HL-60 (cell line): Measurements from ENCODE around the gene CYSLTR2.

Source experiments
- DNase-seq, 2 experiments: peaks; one replicate each; pipeline ENCODE4 v3.0.0-alpha.2; 2010 to 2020; ENCODE audit warnings: low read depth in 1 of 2, low spot score in 1 of 2
- H3K27ac ChIP-seq: fragments of 250-450 bp; sonication (Bioruptor Pico); replicated peaks from 2 replicates; pipeline ENCODE4 v1.5.1; 2020; ENCODE audit warnings: mild to moderate bottlenecking, moderate library complexity
- H3K27me3 ChIP-seq: fragments of 250-450 bp; sonication (Bioruptor Pico); 2 replicates; pipeline ENCODE4 v1.5.1; 2021; ENCODE audit warnings: mild to moderate bottlenecking, moderate library complexity; ENCODE audit not compliant: insufficient read depth, poor library complexity, severe bottlenecking
- H3K4me3 ChIP-seq: replicated peaks from 2 replicates; pipeline ENCODE4 v1.5.1; 2011; ENCODE audit warnings: mild to moderate bottlenecking, control low read depth, low read length; ENCODE audit not compliant: insufficient read depth
- CTCF ChIP-seq: IDR thresholded peaks from one replicate; pipeline ENCODE4 v1.5.1; 2011; ENCODE audit warnings: low read length, control low read depth, inconsistent platforms; ENCODE audit not compliant: insufficient read depth
- GABPA ChIP-seq: IDR thresholded peaks from 2 replicates; pipeline ENCODE4 v1.6.1; 2012; ENCODE audit warnings: low read depth
- POLR2AphosphoS5 ChIP-seq: IDR thresholded peaks from 2 replicates; pipeline ENCODE4 v1.6.1; 2012; ENCODE audit warnings: low read depth
- SPI1 ChIP-seq: IDR thresholded peaks from 2 replicates; pipeline ENCODE4 v1.6.1; 2012; ENCODE audit warnings: low read depth, mild to moderate bottlenecking, borderline replicate concordance
- TF ChIP-seq, protein P1 (sequence below): IDR thresholded peaks from 2 replicates; pipeline ENCODE4 v1.6.1; 2012; ENCODE audit warnings: low read depth; ENCODE audit not compliant: insufficient replicate concordance

CYSLTR2 gene

DNA sequence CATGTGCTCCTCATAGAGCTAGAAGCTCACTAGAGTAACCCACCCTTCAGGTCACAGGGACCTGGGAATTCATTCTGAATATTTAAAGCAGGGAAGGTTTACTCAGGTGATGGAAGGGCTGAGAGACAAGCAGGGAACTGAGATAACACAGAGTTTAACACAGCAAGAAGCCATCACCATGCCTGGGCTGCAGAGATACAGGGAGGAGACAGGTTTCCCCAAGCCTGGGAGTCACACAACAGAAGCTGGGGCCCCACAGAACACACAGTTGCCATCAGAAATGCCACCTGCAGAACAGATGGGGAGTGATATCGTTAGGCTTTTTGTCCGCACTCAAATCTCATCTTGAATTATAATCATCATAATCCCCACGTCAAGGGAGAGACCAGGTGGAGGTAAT, 7.9 kb upstream of the CYSLTR2 start:
- Histone ChIP-seq H3K27me3 (no peaks in the 10 kb centered on the region), H3K4me3 (no peak overlapping the region), H3K27ac (no peak overlapping the region)
- no peak for TF ChIP-seq SPI1
- TF ChIP-seq POLR2AphosphoS5 = no peak
- TF ChIP-seq, protein P1, sequence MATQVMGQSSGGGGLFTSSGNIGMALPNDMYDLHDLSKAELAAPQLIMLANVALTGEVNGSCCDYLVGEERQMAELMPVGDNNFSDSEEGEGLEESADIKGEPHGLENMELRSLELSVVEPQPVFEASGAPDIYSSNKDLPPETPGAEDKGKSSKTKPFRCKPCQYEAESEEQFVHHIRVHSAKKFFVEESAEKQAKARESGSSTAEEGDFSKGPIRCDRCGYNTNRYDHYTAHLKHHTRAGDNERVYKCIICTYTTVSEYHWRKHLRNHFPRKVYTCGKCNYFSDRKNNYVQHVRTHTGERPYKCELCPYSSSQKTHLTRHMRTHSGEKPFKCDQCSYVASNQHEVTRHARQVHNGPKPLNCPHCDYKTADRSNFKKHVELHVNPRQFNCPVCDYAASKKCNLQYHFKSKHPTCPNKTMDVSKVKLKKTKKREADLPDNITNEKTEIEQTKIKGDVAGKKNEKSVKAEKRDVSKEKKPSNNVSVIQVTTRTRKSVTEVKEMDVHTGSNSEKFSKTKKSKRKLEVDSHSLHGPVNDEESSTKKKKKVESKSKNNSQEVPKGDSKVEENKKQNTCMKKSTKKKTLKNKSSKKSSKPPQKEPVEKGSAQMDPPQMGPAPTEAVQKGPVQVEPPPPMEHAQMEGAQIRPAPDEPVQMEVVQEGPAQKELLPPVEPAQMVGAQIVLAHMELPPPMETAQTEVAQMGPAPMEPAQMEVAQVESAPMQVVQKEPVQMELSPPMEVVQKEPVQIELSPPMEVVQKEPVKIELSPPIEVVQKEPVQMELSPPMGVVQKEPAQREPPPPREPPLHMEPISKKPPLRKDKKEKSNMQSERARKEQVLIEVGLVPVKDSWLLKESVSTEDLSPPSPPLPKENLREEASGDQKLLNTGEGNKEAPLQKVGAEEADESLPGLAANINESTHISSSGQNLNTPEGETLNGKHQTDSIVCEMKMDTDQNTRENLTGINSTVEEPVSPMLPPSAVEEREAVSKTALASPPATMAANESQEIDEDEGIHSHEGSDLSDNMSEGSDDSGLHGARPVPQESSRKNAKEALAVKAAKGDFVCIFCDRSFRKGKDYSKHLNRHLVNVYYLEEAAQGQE = no peak
- DNase-seq = no peak

DNA sequence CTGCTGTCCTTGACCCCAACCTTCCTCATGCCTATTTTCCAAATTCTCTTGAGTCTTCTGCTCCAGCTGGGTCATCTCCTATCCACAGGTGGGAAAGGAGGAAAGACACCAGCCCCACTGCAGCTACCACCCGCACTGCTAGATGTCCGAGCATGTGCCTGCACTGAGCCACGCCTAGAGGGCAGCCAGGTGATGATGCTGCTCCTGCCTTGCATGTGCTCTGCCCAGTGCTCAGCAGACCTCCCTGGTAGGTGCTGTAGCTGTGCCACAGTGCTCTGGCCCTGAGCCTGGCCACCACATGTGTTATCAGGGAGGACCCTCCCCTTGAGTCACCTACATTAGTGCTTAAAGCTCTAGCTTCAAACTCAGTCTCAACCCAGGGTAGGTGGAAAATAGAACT, 6.9 kb upstream of the CYSLTR2 start:
- Histone ChIP-seq H3K4me3 (no peak overlapping the region), H3K27ac (no peak overlapping the region), H3K27me3 (no peaks in the 10 kb centered on the region)
- TF ChIP-seq POLR2AphosphoS5 (no peak), CTCF (no peak), SPI1 (no peak), GABPA (no peak)
- TF ChIP-seq, protein P1 = no peak
- DNase-seq = no peak

GRCh38 chr13:48647625-48648024, 6.1 kb upstream of the CYSLTR2 start:
- Histone ChIP-seq H3K4me3 (no peak overlapping the region), H3K27ac (no peak overlapping the region), H3K27me3 (no peaks in the 10 kb centered on the region)
- no peak for TF ChIP-seq SPI1
- no peak for TF ChIP-seq POLR2AphosphoS5
- TF ChIP-seq, protein P1 = no peak
- TF ChIP-seq GABPA = no peak
- TF ChIP-seq CTCF = no peak
- DNase-seq = no peak

GRCh38 chr13:48648446-48648845, 5.3 kb upstream of the CYSLTR2 start:
- Histone ChIP-seq H3K27me3 (no peaks in the 10 kb centered on the region), H3K4me3 (no peak overlapping the region), H3K27ac (no peak overlapping the region)
- DNase-seq = no peak
- TF ChIP-seq, protein P1 = no peak
- TF ChIP-seq POLR2AphosphoS5 = no peak
- no peak for TF ChIP-seq CTCF
- TF ChIP-seq SPI1 = no peak
- no peak for TF ChIP-seq GABPA
